22Rv1 (cell line): Measurements from ENCODE around the gene KIAA0232.

Experiments used
- ZFX ChIP-seq: fragments of 450-650 bp; IDR thresholded peaks from 2 replicates; pipeline ENCODE4 v1.6.1; 2017; ENCODE audit warnings: antibody characterized with exemption, borderline replicate concordance
- TF ChIP-seq, protein P1 (sequence below): fragments of 450-650 bp; IDR thresholded peaks from 2 replicates; pipeline ENCODE4 v1.5.1; 2017; ENCODE audit warnings: mild to moderate bottlenecking

DNA sequence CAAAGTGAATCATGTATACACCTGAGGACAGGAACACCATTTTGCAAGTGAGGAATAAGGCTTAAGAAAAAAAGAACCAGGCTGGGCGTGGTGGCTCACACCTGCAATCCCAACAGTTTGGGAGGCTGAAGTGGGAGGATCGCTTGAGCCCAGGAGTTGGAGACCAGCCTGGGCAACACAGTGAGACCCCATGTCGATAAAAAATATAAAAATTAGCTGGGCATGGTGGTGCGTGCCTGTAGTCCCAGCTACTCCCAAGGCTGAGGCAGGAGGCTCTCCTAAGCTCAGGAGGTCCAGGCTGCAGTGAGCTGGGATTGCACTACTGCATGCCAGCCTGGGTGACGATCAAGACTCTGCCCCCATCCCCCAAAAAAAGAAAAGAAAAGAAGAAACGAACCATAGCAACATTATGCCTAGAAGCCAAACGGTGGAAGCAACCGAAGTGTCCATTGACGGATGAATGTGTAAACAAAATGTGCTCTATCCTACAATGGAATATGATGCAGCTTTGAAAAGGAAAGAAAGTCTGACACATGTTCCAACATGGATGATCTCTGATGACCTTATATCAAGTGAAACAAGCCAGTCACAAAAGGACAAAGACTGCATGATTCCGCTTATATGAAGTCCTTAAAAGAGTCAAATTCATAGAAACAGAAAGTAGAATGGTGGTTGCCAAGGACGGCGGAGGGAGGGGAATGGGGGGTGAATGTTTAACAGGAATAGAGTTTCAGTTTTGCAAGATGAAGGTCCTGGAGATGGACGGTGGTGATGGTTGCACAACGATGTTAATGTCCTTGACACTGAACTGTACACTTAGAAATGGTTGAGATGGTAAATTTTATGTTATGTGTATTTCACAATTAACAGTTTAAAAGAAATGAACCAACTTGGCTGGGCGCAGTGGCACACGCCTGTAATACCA is 8.6 kb upstream of the KIAA0232 start:
- TF ChIP-seq, protein P1, sequence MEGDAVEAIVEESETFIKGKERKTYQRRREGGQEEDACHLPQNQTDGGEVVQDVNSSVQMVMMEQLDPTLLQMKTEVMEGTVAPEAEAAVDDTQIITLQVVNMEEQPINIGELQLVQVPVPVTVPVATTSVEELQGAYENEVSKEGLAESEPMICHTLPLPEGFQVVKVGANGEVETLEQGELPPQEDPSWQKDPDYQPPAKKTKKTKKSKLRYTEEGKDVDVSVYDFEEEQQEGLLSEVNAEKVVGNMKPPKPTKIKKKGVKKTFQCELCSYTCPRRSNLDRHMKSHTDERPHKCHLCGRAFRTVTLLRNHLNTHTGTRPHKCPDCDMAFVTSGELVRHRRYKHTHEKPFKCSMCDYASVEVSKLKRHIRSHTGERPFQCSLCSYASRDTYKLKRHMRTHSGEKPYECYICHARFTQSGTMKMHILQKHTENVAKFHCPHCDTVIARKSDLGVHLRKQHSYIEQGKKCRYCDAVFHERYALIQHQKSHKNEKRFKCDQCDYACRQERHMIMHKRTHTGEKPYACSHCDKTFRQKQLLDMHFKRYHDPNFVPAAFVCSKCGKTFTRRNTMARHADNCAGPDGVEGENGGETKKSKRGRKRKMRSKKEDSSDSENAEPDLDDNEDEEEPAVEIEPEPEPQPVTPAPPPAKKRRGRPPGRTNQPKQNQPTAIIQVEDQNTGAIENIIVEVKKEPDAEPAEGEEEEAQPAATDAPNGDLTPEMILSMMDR, result no peak
- no peak for TF ChIP-seq ZFX
